Measurements from ENCODE around the gene CIROP.

Gene CIROP

DNA sequence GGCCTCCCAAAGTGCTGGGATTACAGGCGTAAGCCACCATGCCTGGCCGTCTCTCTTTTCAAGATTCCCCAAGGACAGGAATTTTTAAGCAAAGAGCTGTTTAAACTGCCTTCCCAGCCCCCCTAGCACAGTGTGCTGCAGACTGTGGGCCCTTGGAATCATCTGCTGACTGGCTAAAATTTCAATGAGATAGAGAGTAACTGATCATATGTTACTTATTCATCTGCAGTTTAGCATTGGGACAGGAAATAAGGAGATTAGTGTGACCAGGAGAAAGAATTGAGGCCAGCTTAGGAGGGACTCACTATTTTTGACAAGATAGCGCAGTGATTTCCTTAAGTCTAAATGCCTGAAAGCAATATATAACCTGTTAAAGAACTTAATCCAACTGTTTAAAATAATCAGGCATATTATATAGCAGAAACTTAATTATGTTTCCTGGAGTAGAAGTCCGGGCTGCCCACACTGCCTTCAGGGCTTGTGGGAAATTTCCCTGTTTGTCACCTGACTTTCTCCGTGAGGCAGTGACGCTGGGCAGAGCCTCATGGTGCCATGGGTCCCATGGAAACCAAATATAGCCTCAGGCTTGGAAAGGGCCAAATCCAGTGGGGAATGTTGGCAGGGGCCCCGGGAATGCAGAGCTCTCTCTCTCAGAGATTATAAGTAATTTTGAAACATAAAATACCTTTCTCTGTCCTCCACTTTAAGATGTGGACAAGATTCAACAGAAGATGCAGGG, 37.1 kb upstream of the CIROP start:
- TF ChIP-seq CTCF (IDR thresholded peaks at IDR 0.05; ENCODE audit: insufficient read depth, low read length, poor library complexity, severe bottlenecking): no peak
- no peak overlapping the region for H3K4me3 ChIP-seq (replicated peaks; ENCODE audit: low read depth, low read length)
- no peak for DNase-seq (ENCODE audit: extremely low read depth, insufficient read length)
- H3K36me3 ChIP-seq (ENCODE audit: control insufficient read depth, insufficient read depth, low read length): no peaks in the 10 kb centered on the region
- peaks cover 5% of the 10 kb centered on the region; the same call in 1 of the 2 replicates for H3K27me3 ChIP-seq (replicated peaks; ENCODE audit: control insufficient read depth, insufficient read depth, low read length)

DNA sequence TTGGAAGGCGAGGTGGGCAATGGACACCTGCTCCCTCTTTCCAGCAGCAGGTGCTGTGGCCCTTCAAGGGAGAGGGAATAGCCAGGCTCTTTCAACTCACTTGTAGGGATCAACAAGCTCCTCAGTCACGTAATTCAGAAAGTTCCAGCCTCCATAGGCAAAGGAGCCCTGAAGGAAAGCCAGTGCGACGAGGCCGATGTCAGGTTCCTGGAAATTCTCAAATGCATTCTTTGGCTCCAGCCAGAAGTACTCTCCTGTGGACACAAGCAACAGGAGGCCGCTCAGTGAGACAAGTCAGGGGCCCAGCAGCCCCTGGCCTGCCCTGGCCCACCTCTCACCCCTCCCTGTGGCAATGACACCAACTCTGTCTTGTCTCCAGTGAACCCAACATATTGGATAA, 35.6 kb upstream of the CIROP start:
- no peak for TF ChIP-seq CTCF (IDR thresholded peaks at IDR 0.05; ENCODE audit: insufficient read depth, low read length, poor library complexity, severe bottlenecking)
- Histone ChIP-seq H3K27me3 (replicated peaks; ENCODE audit: control insufficient read depth, insufficient read depth, low read length) (peaks cover 5% of the 10 kb centered on the region; the same call in 1 of the 2 replicates), H3K4me3 (replicated peaks; ENCODE audit: low read depth, low read length) (no peak overlapping the region), H3K36me3 (ENCODE audit: control insufficient read depth, insufficient read depth, low read length) (no peaks in the 10 kb centered on the region)
- DNase-seq (ENCODE audit: extremely low read depth, insufficient read length): no peak

DNA sequence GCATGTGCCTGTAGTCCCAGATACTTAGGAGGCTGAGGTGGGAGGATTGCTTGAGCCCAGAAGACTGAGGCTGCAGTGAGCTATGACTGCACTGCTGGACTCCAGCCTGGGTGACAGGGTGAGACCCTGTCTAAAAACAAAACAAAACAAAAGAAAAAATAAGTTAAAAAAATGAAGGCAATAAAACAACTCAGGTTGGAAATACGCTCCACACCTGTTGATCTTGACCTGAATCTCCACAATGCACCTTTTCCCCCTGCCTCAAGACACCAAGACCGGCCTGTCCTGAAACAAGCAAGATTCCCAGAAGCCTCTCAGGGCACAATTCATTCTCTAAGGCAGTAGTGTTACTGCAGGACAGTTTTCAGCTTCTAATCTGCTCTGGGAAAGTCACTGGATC, 35.1 kb upstream of the CIROP start:
- H3K36me3 ChIP-seq (ENCODE audit: control insufficient read depth, insufficient read depth, low read length): no peaks in the 10 kb centered on the region
- no peak for TF ChIP-seq CTCF (IDR thresholded peaks at IDR 0.05; ENCODE audit: insufficient read depth, low read length, poor library complexity, severe bottlenecking)

DNA sequence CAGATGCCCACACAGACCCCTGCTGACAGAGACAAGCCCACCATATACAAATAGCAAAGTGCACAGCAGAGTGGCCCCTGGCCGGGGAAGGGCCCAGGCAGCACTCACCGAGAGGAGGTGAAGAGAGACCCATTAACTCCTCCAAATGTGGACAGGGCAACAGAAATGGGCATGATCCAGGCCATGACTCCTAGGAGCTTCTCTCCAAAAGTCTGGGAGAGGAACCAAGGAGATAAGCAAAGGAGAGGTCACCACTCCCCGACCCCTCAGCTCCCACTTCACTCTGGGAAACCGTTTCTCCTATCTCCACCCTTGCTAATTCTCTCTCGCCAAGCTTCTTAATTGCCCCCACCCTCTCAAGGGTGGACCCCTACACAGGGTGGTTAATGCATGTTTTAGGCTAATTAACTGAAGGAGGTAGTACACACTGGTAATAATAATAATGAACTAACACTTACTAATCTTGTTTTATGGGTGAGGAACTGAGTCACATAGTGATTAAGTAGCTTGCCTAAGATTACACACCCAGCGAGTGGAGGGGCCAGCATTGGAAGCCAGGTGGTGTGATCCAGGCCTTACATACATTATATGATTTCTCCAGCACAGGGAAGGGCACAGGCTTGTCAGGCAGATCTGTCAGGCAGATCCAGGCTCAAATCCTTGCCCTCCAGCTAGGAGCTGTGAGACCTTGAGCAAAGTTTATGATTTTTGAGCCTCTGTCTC, 33.2 kb upstream of the CIROP start:
- TF ChIP-seq CTCF (IDR thresholded peaks at IDR 0.05; ENCODE audit: insufficient read depth, low read length, poor library complexity, severe bottlenecking): no peak
- H3K4me3 ChIP-seq (replicated peaks; ENCODE audit: low read depth, low read length): no peak overlapping the region
- peaks cover 5% of the 10 kb centered on the region; the same call in 1 of the 2 replicates for H3K27me3 ChIP-seq (replicated peaks; ENCODE audit: control insufficient read depth, insufficient read depth, low read length)
- DNase-seq (ENCODE audit: extremely low read depth, insufficient read length): no peak
- H3K36me3 ChIP-seq (ENCODE audit: control insufficient read depth, insufficient read depth, low read length): no peaks in the 10 kb centered on the region

More for the DNA sequence above, 35.1 kb upstream of the CIROP start:
- no peak for DNase-seq (ENCODE audit: extremely low read depth, insufficient read length)
- H3K27me3 ChIP-seq (replicated peaks; ENCODE audit: control insufficient read depth, insufficient read depth, low read length): peaks cover 5% of the 10 kb centered on the region; the same call in 1 of the 2 replicates
- no peak overlapping the region for H3K4me3 ChIP-seq (replicated peaks; ENCODE audit: low read depth, low read length)

DNA sequence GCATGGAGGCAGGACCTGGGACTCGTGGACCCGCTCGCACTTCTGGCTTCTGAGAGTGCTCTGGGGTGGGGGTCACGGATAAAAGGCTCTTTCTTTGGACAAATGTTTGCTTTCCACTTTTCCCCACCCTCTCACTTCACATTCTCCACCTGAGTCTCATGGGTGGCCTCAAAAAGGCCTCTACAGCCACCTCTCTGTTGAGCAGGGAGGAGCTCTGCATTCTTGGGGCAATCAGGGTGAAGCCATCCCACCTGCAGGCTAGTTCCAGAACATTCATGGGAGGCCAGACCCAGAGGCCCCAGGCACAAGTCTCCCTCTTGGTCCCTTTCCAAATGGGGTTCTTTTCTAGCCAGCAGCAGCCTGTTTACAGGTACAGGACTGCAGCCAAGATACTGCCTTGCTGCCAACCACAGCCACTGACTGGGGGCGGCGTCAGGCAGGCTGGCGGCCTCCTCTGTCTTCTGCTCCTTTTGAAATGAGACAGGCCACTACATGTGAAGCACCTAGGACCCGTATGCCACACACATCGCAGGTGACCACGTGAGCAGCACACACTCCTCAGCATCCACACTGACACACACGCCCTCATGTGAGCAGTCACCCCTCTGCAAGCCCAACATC, 32.5 kb upstream of the CIROP start:
- no peak for TF ChIP-seq CTCF (IDR thresholded peaks at IDR 0.05; ENCODE audit: insufficient read depth, low read length, poor library complexity, severe bottlenecking)
- DNase-seq (ENCODE audit: extremely low read depth, insufficient read length): no peak
- no peak overlapping the region for H3K4me3 ChIP-seq (replicated peaks; ENCODE audit: low read depth, low read length)
- H3K27me3 ChIP-seq (replicated peaks; ENCODE audit: control insufficient read depth, insufficient read depth, low read length): 0 out of 2 replicates have a peak, but pooled peaks cover 3% of the 10 kb centered on the region
- no peaks in the 10 kb centered on the region for H3K36me3 ChIP-seq (ENCODE audit: control insufficient read depth, insufficient read depth, low read length)

Measured in GM06990 (cell line).